Activated effector memory CD4-positive, alpha-beta T cell treated with Interleukin-2 at 50 U/mL for 16 hours (primary cell): ENCODE measurements around the gene DCAF15.

Experiments used
- DNase-seq: peaks from one replicate; pipeline ENCODE4 v3.0.0-alpha.2; 2020

DCAF15 gene

DNA sequence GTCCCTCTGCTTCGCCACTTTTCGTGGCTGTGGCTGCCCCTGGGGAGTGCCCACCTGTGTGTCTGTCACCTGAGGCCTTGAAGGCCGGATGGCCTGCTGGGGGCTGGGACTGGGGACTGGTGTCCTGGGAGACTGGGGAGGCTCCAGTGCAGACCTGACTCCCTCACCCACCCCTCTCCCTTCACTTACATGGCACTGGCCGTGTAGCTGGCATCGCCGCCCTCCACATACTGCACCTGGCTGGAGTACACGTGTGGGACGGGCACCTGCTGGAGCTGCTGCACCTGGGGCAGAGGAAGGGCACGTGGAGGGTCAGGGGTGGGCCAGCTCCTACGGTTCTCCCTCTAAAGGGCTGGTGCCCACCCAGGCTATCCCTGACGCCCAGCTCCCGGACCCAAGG, 25.5 kb downstream of the DCAF15 start:
- no peak for DNase-seq

DNA sequence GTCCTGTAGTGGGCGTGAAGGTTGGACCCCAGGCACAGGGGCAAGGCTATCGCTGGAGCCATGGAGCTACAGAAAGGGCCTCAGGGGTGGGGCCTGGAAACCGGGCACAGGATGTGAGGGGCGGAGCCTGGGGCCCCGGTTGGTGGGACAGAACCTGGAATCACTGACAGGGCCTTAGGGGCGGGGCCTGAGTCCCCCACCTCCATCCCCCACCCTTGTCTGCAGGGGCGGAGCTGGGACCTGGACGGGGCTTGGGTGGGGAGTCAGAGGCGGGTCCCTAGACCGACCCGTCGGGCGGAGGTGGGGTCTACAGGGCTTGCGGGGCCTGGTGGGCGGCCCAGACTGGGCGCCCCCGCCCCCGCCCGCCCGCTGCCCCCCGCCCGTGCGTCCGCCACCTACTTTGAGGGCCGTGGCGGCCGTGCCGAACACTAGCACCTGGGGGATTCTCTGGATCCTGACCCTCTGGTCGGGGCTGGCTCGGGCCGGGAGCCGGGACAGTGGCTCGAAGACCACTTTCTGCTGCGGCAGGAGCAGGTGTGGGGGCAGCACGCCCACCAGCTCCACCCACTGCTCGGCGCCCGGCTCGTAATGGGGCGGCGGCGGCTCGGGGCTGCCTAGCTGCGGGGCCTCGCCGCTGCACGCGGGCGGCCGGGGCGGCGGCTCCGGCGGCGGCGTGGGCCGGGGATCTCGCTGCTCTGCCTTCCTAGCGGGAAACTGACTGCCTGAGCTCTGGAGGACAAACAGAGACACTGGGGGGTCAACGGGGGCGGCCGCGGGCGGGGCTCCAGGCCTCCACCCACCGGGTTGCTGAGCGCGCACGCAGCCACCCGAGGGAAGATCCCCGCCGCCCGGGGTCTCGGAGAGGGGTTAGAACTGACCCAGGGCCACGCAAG, 26.3 kb downstream of the DCAF15 start:
- DNase-seq = no peak

DNA sequence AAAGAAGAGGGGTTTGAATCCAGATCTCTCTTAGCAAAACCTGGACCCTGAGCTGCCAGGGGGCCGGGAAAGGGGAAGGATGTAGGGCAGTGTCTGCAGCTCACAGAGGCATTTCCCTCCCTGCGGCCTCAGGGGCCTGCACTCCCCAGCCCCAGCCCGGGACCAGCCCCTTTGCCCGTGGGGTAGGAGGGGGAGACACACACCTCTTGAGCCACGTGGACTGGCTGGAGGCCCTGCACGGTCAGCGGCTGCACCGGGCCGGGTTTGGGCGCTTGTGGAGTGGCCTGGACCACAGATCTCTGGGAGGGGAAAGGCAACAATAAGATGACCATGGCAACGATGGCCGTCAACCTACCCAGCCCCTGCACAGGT, 26.9 kb downstream of the DCAF15 start:
- DNase-seq = no peak

DNA sequence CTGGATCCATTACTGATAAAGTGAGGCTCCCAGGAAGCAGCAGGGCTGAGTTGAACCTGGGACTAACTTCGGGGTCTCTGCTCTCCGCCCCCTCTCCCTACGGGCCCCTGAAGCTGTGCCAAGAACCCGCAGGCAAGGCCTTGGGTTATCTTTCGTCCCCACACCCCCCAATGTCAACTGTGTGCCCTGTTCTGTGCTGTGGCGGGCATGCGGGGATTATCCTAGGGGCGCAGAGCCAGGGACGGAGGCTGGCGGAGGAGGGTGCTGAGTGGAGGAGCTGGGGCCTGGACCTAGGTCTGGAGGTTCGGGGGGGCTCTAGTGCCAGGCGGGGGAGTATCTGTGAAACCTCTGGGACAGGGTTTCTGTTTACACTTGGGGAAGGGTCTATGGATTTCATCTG, 27.4 kb downstream of the DCAF15 start:
- DNase-seq = no peak

DNA sequence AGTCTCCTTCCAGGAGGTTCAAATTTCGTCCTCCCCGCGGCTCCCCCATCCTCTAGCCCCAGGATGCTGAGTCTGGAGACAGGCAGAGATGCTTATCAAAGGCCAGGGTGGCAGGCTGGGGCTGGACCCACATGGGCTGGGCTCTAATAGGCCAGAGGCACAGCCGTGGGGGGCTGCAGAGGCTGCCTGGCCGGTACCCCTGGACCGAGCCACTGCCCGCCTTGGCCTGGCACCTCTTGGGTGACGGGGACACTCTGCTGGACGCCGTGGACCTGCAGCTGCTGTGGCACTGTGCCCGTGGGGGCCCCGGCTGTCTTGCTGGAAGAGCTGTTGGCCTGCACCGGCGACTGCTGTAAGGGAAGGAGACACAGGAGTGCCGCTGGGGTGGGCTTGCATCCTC, 28.0 kb downstream of the DCAF15 start:
- DNase-seq = no peak

DNA sequence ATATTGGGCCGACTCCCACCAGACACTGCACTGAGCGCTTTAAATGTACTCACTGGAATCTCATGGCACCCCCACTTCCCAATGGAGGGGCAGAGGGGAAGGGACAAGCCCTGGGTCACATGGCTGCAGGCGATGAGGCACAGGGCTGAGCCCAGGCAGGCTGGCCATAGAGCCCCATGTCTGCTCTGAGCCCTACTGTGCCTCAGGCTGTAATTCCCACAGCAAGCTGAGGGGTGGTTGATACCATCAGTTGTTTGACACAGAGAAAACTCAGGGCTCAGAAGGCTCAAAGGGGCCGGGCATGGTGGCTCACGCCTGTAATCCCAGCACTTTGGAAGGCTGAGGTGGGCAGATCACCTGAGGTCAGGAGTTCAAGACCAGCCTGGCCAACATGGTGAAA, 28.7 kb downstream of the DCAF15 start:
- DNase-seq = no peak

DNA sequence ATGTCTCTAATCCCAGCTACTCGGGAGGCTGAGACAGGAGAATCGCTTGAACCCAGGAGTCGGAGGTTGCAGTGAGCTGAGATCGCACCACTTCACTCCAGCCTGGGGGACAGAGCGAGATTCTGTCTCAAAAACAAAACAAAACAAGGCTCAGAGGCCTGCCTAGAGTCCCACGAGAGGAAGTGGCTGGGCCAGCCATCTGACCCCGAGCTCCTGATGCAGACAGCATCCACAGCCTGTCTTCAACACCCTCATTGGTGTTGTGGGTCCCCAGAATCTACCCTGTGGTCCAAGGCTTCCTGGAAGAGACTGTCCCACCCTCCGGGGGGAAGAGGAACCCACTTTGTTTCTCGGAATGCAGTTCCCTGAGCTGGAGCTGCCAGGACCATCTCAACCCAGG, 29.2 kb downstream of the DCAF15 start:
- no peak for DNase-seq

DNA sequence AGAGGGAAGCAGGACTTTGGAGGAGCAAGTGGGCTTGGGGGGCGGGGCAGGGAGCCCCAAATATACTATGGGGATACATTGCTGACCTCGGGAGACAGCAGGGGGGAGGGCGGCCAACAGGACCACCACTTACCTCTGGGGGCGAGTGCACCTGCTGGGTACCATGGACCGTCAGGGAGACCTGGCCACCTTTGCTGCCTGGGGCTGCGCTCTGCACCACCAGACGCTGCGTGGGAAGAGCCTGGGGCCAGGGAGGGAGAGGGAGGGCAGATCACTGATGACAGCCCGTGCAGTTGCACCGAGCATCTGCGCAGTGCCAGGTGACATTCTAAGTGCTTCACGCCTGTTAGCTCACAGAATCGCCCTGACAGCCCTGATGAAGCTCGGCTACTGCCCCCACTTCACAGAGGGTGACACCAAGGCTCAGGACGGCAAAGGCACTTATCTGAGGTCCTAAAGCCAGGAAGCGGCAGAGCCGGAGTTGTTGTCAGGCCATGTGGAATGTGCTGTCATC, 29.7 kb downstream of the DCAF15 start:
- DNase-seq = no peak

DNA sequence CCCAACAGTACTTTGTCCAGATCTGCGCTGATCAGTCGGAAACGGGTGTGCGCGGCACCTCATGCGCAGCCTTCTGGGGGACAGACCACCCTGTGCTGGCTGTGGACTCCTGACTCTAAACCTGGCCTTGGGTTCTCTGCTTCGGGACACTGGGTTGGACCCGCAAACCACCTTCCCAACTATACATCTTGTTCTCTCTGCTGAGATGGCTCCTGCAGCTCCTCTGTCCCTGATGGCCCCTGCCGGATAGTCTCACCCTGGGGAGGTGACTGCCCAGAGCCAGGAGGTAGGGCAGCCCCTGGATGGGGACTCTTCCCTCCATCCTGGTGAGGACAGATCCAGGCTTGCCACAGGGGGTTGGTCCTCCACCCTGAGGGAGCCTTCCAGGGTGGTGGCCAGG, 30.5 kb downstream of the DCAF15 start:
- DNase-seq = no peak

DNA sequence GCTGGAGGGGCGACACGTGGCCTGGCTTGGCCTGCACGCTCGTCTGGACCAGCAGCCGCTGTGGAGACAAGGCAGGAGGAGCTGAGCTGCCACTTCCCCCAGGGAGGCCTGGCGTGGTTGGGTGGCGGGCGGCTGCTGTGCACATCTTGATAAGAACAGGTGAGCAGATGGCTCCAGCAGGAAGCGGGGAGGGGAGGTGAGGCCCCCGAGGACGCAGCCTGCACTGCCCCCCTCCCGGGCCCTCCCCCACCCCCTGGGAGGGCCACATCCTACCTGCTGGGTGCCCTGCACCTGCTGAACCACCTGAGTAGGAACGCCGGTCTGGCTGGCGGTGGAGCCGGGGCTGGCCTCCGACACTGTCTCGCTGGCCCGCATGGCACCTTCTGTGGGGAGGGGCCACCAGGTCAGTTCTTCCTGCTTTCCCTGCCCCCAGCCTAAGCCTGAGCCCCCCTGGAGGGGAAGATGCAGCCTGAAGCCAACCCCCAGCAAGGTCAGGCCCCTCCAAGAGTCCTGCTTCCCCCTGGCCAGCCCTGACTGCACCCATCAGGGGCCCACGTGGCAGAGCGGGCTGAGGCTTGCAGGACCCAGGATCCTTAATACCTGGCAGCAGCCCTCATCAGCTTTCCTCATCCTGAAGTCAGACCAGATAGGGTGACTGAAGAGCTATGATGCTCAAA, 31.0 kb downstream of the DCAF15 start:
- peak; percentile 33 for DNase-seq

DNA sequence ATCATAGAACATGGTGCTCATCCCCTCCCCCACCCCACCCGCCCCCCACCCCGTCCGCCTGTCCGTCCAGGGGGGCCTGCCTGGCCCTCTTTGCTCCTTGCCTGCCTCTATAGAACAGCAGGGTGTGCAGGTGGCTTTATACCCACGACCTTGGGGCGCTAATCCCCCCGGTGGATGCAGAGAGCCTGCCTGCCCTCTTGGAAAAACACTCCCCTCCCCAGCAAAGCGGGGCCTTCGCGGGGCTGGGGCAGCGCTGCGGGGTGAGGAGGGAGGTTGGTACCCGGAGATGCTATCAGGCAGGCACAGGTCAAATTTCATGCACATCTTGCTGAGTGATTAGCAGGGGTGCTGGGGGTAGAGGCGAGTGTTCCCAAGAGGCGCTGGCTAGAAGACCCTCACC, 31.9 kb downstream of the DCAF15 start:
- no peak for DNase-seq

DNA sequence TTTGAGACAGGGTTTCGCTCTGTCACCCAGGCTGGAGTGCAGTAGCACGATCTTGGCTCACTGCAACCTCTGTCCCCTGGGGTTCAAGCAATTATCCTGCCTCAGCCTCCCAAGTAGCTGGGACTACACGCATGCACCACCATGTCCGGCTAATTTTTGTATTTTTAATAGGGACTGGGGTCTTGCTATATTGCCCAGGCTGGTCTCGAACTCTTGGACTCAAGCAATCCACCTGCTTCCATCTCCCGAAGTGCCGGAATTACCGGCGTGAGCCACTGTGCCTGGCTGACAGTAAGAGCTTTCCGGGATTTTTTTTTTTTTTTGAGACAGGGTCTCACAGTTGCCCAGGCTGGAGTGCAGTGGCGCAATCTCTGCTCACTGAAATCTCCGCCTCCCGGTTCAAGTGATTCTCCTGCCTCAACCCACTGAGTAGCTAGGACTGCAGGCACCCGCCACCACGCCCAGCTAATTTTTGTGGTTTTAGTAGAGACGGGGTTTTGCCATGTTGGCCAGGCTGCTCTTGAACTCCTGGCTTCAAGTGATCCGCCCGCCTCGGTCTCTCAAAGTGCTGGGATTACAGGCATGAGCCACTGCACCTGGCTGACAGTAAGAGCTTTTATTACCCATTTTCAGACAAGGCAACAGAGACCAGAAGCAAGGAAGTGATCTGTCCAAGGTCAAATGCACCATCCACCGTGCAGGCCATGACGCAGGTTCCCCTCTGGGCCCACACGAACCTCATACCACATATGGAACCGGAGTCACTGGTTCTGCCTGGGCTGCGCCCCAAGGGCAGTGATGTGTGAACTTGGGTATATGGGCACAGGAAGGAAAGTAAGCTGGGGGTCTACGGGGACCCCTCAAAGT, 32.8 kb downstream of the DCAF15 start:
- DNase-seq = no peak

DNA sequence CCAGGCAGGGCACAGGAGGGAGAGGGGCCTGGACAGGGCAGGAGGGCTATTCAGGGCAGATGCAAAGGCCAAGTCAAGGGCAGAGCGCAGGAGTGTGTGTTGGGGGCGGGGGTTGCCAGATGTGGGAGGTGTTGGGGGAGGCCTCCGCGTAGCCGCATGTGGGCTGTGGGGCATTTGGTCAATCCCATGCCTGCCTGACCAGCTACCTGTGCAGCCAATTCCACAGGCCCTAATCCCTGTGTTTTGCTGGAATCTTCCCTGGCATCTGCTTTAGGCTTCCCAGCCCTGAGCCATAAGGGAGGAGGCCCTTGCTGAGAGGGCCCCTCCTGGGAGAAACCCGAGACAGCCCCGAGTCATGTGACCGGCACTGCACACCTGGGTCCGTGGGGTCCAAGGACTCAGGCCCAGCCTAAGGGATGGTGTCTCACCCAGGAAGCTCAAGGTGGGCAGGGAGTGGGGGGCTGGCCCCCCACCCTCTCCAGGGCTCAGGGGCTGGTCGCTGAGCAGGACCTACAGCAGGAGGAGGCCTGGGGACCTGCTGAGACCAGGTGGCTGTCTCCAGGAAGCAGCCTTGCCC, 33.5 kb downstream of the DCAF15 start:
- no peak for DNase-seq

DNA sequence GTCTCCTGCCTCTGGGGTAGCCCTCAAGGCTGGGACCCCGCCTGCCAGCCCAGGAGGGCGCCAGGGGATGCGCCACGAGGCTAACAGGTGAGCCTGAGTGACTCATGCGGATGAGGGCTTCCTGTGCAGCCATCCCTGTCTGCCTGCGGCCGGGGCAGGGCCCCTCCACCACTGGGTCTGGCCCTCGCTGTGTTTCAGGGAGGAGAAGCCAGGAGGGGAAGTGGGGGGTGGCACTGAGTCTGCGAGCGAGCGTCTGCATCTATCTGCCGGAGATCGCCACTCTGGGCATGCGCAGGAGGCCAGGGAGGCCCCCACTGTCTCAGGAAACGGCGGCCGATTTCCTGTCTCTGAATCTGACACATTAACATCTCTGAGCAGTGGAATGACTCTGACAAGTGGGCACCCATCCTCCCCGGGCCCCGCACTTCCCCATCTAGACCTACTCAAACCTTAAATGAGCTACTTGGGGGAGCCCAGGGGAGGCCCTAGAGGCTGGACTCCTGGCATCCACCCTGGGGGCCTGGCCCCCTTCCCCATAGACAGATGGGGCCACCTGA, 34.1 kb downstream of the DCAF15 start:
- DNase-seq = peak; percentile 99

DNA sequence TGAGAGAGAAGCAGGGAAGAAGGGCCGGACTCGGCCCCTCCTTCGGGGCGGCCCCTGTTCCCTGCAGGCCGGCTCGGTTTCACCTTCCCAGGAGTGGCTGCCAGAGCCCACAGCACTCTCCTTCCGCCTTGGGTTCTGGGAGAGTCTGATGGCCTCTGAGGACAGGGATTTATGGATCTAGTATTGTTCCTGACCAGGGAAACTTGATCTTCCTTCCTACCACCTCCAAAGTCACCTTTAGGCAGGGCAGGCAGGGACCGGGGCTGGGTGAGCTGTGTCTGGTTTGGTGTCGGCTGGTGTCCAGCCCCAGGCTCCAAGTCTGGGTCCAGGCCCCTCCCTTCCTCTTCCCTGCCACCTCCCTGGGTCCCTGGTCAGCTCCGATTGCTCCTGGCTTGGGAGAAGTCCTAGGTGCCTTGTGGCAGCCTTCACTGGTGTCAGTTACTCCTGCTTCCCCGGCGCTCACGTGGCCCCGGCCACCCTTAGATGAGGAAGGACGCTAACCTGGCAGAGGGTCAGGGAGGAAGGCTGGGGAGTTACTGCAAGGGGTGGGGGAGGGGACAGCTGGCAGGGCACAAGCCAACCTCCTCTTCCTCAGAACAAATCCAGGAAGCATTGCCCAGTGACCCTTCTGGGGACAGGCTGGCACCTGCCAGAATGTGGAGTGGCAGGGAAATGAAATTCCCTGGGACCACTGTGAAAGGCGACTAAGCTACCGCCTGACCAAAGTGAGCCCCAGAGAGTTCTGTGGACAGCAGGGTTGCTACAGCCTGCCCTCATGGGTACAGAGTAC, 35.0 kb downstream of the DCAF15 start:
- no peak for DNase-seq

DNA sequence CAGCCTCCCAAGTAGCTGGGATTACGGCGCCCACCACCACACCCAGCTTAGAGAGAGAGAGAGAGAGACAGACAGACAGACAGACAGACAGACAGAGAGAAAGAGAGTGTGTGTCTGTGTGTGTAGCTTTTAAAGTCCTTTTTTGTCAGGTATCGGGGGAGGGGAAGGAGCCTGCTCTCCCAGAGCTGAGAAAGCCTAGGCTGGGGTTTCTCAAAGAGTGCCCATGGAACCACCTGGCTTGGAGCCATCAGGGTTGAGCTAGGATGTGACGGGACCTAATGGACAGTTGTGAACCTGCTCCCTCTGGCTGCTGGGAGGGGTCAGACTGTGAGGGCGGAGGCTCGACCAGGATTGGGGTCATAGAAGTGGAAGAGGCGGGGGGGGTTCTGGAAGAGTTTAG, 37.2 kb downstream of the DCAF15 start:
- no peak for DNase-seq

DNA sequence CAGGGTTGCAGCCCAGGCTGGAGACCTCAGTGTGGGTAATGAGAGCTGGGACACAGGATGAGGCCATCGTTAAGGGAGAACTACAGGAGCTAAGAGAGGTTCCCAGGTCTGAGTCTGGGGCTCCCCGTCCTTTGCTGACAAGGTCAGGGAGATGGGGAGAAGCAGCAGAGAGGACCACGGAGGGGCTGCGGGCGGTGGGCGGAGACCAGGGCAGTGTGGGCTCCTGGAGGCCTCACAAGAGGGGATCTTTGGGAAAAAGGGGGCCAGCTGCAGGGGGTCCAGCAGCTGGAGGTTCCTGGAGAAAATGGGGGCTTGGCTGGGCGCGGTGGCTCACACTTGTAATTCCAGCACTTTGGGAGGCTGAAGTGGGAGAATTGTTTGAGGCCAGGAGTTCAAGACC, 37.8 kb downstream of the DCAF15 start:
- DNase-seq = no peak

DNA sequence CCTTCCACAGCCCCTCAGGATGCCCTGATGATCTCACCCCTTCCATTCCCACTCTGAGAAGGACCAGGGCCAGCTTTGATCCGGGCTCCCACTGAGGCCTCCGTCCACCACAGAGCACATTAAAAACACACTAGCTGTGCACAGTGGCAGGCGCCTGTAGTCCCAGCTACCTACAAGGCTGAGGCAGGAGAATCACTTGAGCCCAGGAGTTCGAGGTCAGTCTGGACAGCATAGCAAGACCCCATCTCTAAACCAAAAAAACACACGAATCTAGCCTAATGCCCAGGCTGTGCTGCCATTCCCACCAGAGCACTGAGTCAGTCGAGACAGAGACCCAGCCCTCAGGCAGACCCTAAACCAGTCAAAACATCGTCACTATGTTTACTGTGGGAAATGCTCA, 39.7 kb downstream of the DCAF15 start:
- no peak for DNase-seq

DNA sequence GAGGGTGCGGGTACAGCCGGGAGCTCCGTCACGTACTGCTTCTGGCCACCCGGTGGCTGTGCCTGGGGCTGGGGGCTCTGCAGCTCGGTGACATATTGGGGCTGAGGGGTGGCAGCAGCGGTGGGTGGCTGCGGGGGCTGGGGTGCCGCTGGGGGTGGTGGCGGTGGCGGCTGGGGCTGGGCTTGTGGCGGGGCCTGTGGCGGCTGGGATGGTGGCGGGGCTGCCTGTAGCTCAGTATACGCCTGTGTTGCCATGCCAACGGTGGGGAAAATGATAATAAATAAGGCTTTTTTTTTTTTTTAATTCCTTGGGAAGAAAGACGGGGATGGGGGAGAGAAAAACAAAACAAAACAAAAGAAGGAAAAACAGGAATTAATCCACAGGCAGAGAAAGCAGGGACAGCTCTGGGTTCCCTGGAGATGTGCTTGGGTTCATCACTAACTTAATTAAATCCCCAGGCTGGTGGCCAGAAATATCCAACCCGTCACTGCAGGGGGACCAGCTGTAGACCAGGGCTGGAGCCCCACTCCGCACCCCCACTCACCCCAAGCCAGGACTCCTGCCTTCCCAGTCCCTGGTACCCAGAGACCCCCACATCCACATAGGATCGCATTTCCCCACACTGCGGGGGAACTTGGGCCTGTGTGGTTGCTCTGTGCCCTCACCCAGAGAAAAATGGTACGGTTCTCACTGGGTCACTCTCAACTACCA, 41.4 kb downstream of the DCAF15 start:
- no peak for DNase-seq

DNA sequence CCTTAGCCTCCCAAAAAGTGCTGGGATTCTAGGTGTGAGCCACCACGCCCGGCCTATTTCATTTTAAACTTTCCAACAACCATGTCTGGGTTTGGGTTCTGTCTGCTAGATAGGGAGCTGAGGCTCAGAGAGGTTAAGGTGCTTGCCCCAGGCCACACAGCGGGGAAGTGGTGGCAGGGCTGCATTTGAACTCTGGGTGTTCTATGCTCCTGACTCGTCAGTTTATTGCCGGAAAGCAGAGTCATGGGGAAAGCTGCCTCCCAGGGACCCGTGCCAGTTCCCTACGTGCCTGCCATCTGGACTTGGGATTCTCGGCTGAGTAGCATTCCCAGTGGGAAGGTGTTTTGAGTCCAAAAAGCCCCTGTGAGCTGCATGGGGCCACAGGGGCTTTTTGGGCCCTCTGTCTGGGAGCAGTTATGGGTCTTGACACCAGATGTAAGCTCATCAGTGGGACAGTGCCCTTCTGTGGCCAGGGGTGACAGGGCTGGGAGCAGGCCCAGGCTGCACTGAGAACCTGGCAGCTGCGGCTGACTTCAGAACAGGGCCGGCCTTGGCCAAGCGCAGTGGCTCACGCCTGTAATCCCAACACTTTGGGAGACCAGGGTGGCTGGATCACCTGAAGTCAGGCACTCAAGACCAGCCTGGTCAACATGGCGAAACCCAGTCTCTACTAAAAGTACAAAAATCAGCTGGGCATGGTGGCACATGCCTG, 42.9 kb downstream of the DCAF15 start:
- no peak for DNase-seq
